ENCODE data around the gene MTF2. TPM values are rescaled to one million over a fixed set of nuclear protein-coding genes. Genes with fewer than 3 reads are reported as not detected.

The MTF2 gene
- total RNA-seq, 1 donor from 2014 or later: 59.7 TPM

GRCh38 chr1:93178418-93178817 lies 99.3 kb downstream of the MTF2 start:
- intact Hi-C loops (cut with micrococcal nuclease): loop anchor here (2.0 kb wide), 1 partner anchor 14 kb away; no protein-coding TSS in a partner anchor
- Mint-ChIP-seq H3K9me3 (no peaks in the 10 kb centered on the region), H3K27ac (peak overlapping the region; percentile 96), H3K4me1 (peaks cover 57% of the 10 kb centered on the region), H3K27me3 (no peaks in the 10 kb centered on the region), H3K4me3 (peak overlapping the region; percentile 94), H3K36me3 (ENCODE audit: low read depth) (peaks cover 45% of the 10 kb centered on the region)
- no peak for TF ChIP-seq CTCF (IDR thresholded peaks at IDR 0.05)
- no peak for DNase-seq
- ChIA-PET CTCF (no interaction called here), POLR2A (interaction anchor here (0.7 to 1.4 kb wide), 3 partner anchors 14 to 218 kb away, joined by 3 to 10 read pairs (median 5); partner anchors contain the start of gene MTF2)
- no peak for ATAC-seq (ENCODE audit: low read depth)

GRCh38 chr1:93179886-93180722 lies 101.0 kb downstream of the MTF2 start, which contains the start of gene TMED5:
Gene TMED5 (minus strand): TSS chr1:93180413. CDS start chr1:93180242, 171 bp downstream.
- ChIA-PET POLR2A (interaction anchor here (1.1 to 2.9 kb wide), 3 partner anchors 30 to 699 kb away, joined by 3 to 17 read pairs (median 4); partner anchors contain the start of genes DNTTIP2 and MTF2), CTCF (no interaction called here)
- Mint-ChIP-seq H3K4me3 (peak within 1 kb of the TSS; percentile 94), H3K27ac (peak within 1 kb of the TSS; percentile 96), H3K27me3 (no peaks in the 10 kb centered on the region), H3K9me3 (no peaks in the 10 kb centered on the region), H3K4me1 (peaks cover 51% of the 10 kb centered on the region), H3K36me3 (ENCODE audit: low read depth) (peaks cover 38% of the 10 kb centered on the region)
- ATAC-seq (ENCODE audit: low read depth) (peak; percentile 84), DNase-seq (peak; percentile 93)
- intact Hi-C loops (cut with micrococcal nuclease): loop anchor here (1.0 to 10.0 kb wide), 14 partner anchors 15 to 885 kb away; partner anchors contain the start of genes DIPK1A, EVI5, GCLM and GLMN
- no peak for TF ChIP-seq CTCF (IDR thresholded peaks at IDR 0.05)

- Mint-ChIP-seq H3K9me3 (no peaks in the 10 kb centered on the region), H3K27me3 (no peaks in the 10 kb centered on the region), H3K4me1 (peaks cover 53% of the 10 kb centered on the region), H3K4me3 (peak within 1 kb of the TSS; percentile 94), H3K36me3 (ENCODE audit: low read depth) (peaks cover 34% of the 10 kb centered on the region), H3K27ac (peak within 1 kb of the TSS; percentile 96)
- no peak for DNase-seq
- ChIA-PET CTCF (no interaction called here), POLR2A (interaction anchor here (0.6 to 2.9 kb wide), 14 partner anchors 9 to 1239 kb away, joined by 3 to 23 read pairs (median 5); partner anchors contain the start of genes DIPK1A, DNTTIP2, DR1 and MTF2)
- ATAC-seq (ENCODE audit: low read depth): peak; percentile 18
- intact Hi-C loops (cut with micrococcal nuclease): loop anchor here (1.0 to 10.0 kb wide), 13 partner anchors 38 to 886 kb away; partner anchors contain the start of genes DIPK1A, EVI5, GCLM and GLMN
- no peak for TF ChIP-seq CTCF (IDR thresholded peaks at IDR 0.05)
Measured at GRCh38 chr1:93180723-93181613, 101.9 kb downstream of the MTF2 start, which contains the start of gene CCDC18. Gene CCDC18 (plus strand): TSS chr1:93180724. CDS start chr1:93183362, 2,638 bp downstream.

- POLR2A ChIA-PET: interaction anchor here (0.6 to 1.0 kb wide), 2 partner anchors 33 to 108 kb away, joined by 3 read pairs; partner anchors contain the start of gene MTF2
- Mint-ChIP-seq H3K9me3 (no peaks in the 10 kb centered on the region), H3K27ac (no peak overlapping the region), H3K4me3 (peak overlapping the region; percentile 2), H3K4me1 (peaks cover 48% of the 10 kb centered on the region), H3K36me3 (ENCODE audit: low read depth) (peaks cover 5% of the 10 kb centered on the region), H3K27me3 (no peaks in the 10 kb centered on the region)
- CTCF ChIA-PET: interaction anchor here (0.6 kb wide), 1 partner anchor 312 kb away, joined by 3 read pairs; no protein-coding TSS in a partner anchor
- peak; percentile 42 for ATAC-seq (ENCODE audit: low read depth)
- DNase-seq: no peak
- intact Hi-C loops (cut with micrococcal nuclease): loop anchor here (2.0 to 10.0 kb wide), 4 partner anchors 212 to 892 kb away; partner anchors contain the start of genes GLMN and RPAP2
- TF ChIP-seq CTCF (IDR thresholded peaks at IDR 0.05): no peak
Measured at GRCh38 chr1:93186667-93187066, 107.6 kb downstream of the MTF2 start.

Other genes with a start within 250 kb of the MTF2 start
- gene RPL5, start 247.2 kb upstream of the MTF2 start, total RNA-seq: 1,685 and 1,766 TPM in 2 replicates
- gene DIPK1A, start 117.8 kb upstream of the MTF2 start, total RNA-seq: 16.0 and 16.7 TPM in 2 replicates
- gene TMED5, start 101.1 kb downstream of the MTF2 start, total RNA-seq: 38.7 and 42.3 TPM in 2 replicates
- gene CCDC18, start 101.4 kb downstream of the MTF2 start, total RNA-seq: 13.4 and 15.9 TPM in 2 replicates